ENCODE results near the gene AKAP6.

DNA sequence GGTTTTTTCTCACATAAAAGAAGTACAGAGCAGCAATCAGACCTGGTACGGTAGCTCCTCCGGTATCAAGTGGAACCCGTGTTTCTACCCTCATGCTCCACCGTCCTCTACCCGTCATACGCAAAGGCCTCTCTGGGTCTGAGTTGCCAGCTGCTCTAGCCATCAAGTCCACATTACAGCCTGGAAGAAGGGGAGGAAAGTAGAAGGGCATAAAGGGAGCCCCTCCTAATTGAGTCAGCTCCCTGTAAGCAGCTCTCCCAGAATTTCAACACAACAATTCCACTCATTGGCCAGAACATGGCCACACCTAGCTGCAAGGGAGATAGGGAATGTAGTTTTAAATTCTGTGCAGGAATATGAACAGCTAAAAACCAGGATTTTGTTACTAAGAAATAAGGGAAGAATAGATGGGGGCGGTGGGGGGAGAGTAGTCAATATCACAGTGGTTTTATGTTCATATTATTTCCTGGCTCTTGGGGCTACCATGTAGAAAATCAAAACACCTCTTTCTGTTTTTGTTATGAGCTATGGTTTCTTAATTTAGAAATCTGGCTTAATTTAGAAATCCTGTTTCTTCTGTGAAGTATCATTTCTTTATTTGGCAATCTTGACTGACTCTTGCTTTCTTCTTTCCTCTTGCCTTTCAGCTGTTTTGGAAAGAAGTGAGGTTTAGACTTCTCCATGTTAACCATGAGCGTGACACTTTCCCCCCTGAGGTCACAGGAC is 103.9 kb downstream of the AKAP6 start:
- TF ChIP-seq CTCF (IDR thresholded peaks at IDR 0.05) (no peak), POLR2A (IDR thresholded peaks at IDR 0.05) (no peak)

Data from right lobe of liver (tissue), 4 donors.